HG02973 (cell line): Measurements from ENCODE around the gene KBTBD12.

Experiments
- ATAC-seq: cut with Tn5 transposase; IDR thresholded peaks from one replicate; pipeline ENCODE4 v1.9.1; 2021; ENCODE audit warnings: moderate library complexity; ENCODE audit not compliant: unreplicated experiment

KBTBD12 gene

DNA sequence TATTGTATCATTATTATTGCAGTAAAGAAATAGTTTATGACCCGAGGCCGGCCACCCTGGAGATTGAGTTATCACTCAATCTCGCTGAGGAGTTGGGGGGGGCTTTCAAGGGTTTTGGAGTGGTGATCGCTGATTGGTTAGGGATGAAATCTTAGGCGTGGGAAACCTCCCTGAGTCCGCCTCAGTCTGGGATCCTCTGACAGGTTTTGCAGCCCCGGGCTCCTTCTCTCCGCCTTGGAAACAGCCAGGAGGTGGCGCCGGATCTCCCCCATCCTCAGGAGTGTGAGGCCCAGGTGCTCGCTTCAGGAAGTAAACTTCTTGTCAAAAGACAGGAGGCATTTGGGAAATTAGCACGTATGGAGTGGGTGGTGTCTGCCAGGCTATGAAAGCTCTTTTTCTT is 96.1 kb downstream of the KBTBD12 start:
- no peak for ATAC-seq

GRCh38 chr3:128012050-128012449 is 97.0 kb downstream of the KBTBD12 start:
- ATAC-seq = no peak

GRCh38 chr3:128014548-128014947 is 99.5 kb downstream of the KBTBD12 start:
- ATAC-seq = no peak

- ATAC-seq = no peak
Measured at GRCh38 chr3:128016502-128016901, 101.5 kb downstream of the KBTBD12 start.

GRCh38 chr3:128021768-128022372 is 106.8 kb downstream of the KBTBD12 start:
- ATAC-seq = no peak

DNA sequence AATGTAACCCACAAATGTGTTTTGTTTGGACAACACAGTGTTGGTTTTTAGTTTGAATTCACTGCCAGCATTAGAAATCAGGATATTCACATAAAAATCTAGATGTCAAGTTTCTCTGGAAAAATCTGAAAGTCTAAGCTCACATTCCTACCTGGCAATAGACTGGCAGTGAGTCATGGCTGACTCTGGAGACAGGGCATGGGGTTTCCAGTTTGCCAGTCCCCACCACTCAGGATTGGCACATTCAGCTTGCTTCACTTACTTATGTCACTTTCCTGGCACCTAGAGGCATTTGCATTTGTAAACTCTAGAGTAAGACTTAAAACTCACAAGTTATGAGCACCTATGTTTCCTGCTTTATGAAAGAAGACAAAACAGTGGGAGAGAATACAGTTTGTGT is 118.1 kb downstream of the KBTBD12 start:
- ATAC-seq = no peak

GRCh38 chr3:128036119-128036518 is 121.1 kb downstream of the KBTBD12 start:
- ATAC-seq = no peak
